AML-193 (cell line): ENCODE measurements around the gene EVA1B.

ENCODE experiments used
- DNase-seq, 2 experiments: peaks; one replicate each; lab custom pipeline; 2025; lab: John Stamatoyannopoulos, UW

EVA1B gene

GRCh38 chr1:36279110-36279788 is 44.2 kb downstream of the EVA1B start:
- no peak for DNase-seq

- no peak for DNase-seq
These were observed 46.8 kb downstream of the EVA1B start for GRCh38 chr1:36276688-36277087.

GRCh38 chr1:36274201-36274600 is 49.2 kb downstream of the EVA1B start:
- no peak for DNase-seq

GRCh38 chr1:36273024-36273423 is 50.4 kb downstream of the EVA1B start:
- DNase-seq: no peak
